Astrocyte (in vitro differentiated cells and primary cell): ENCODE measurements around the gene C16orf86.

Source experiments
- EZH2 ChIP-seq: IDR thresholded peaks from 2 replicates; pipeline ENCODE4 v1.6.1; 2012; ENCODE audit warnings: mild to moderate bottlenecking, low read length, inconsistent platforms; ENCODE audit not compliant: insufficient read depth
- TF ChIP-seq, protein P1 (sequence below): IDR thresholded peaks from 2 replicates; pipeline ENCODE4 v1.5.1; 2011; ENCODE audit warnings: low read depth, mild to moderate bottlenecking, inconsistent platforms, low read length, moderate library complexity; ENCODE audit not compliant: insufficient read depth

DNA sequence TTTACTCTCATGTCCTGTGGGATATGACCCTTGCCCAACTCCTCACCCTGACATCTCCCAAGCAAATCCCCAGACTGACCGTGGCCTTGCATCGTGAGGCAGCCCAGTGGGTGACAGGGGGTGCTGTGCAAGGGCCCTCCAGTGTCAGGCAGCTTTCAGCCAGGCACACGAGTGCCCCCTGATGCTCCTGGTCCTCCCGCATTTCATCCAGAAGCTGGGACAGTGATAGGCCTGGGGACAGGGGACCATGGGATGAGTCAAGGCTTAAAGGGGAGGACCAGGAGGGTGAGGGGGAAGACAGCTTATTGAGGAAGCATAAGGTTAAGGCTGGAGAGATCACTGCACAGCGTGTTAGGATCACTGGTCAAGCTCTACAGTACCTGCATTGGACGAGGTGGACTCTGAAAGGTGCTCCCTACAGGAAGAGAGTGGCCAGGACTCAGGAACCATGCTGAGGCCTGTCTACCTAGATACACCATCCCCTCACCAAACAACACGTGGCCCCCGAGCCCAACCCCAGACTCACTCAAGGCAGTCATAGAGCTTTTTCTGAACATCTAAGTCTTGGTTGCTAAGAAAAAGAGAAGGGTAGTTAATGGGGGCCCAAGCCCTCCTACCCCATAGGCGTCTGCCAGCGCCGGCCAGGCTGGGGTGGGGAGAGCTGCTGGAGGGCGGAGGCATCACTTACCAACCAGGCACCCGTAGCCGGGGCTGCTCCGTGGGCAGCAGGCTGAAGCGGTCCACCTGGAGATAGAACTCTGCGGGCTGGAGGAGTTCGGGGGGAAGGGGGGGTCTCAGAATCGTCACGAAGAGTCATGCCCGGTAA is 7.6 kb upstream of the C16orf86 start:
- TF ChIP-seq EZH2, result no peak
- TF ChIP-seq, protein P1, sequence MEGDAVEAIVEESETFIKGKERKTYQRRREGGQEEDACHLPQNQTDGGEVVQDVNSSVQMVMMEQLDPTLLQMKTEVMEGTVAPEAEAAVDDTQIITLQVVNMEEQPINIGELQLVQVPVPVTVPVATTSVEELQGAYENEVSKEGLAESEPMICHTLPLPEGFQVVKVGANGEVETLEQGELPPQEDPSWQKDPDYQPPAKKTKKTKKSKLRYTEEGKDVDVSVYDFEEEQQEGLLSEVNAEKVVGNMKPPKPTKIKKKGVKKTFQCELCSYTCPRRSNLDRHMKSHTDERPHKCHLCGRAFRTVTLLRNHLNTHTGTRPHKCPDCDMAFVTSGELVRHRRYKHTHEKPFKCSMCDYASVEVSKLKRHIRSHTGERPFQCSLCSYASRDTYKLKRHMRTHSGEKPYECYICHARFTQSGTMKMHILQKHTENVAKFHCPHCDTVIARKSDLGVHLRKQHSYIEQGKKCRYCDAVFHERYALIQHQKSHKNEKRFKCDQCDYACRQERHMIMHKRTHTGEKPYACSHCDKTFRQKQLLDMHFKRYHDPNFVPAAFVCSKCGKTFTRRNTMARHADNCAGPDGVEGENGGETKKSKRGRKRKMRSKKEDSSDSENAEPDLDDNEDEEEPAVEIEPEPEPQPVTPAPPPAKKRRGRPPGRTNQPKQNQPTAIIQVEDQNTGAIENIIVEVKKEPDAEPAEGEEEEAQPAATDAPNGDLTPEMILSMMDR, result no peak
